Measurements from ENCODE around the gene ASTN1.

GRCh38 chr1:176934370-176934769 lies 230.1 kb downstream of the ASTN1 start:
- no peak for TF ChIP-seq CTCF (conservative IDR thresholded peaks at IDR 0.05; ENCODE audit: low read length)
- no peak for TF ChIP-seq EZH2phosphoT487 (IDR thresholded peaks at IDR 0.05; ENCODE audit: borderline replicate concordance, low read depth, low read length)

All from OCI-LY7 (cell line).